COR-L47 (cell line): ENCODE measurements around the gene HADHB.
"Not testable (repeated sequence)": the region's sequence is repeated elsewhere in the genome, so short reads cannot be mapped to it uniquely, and the experiment has no call there.

Experiments
- DNase-seq: peaks from one replicate; lab custom pipeline; 2025; lab: John Stamatoyannopoulos, UW

HADHB gene

GRCh38 chr2:26298286-26298637 lies 53.5 kb downstream of the HADHB start:
- no peak for DNase-seq

- no peak for DNase-seq
Measured at GRCh38 chr2:26298638-26299393, 54.1 kb downstream of the HADHB start.

- no peak for DNase-seq
Measured at GRCh38 chr2:26299471-26300101, 54.8 kb downstream of the HADHB start.

- no peak for DNase-seq
Measured at GRCh38 chr2:26300234-26300925, 55.6 kb downstream of the HADHB start.

GRCh38 chr2:26302846-26303245 lies 58.1 kb downstream of the HADHB start:
- DNase-seq = no peak

- DNase-seq = not testable (repeated sequence)
Measured at GRCh38 chr2:26305094-26305493, 60.4 kb downstream of the HADHB start.

- DNase-seq = no peak
Measured at GRCh38 chr2:26305540-26305939, 60.8 kb downstream of the HADHB start.

- no peak for DNase-seq
Measured at GRCh38 chr2:26309921-26310320, 65.2 kb downstream of the HADHB start.

GRCh38 chr2:26312471-26312870 lies 67.7 kb downstream of the HADHB start:
- no peak for DNase-seq

GRCh38 chr2:26313446-26313845 lies 68.7 kb downstream of the HADHB start:
- DNase-seq = no peak

- DNase-seq = no peak
Measured at GRCh38 chr2:26314243-26314642, 69.5 kb downstream of the HADHB start.

GRCh38 chr2:26316041-26316440 lies 71.3 kb downstream of the HADHB start:
- no peak for DNase-seq

GRCh38 chr2:26316845-26317244 lies 72.1 kb downstream of the HADHB start:
- DNase-seq = no peak

GRCh38 chr2:26317377-26318105 lies 72.8 kb downstream of the HADHB start:
- DNase-seq = no peak

GRCh38 chr2:26318950-26319349 lies 74.2 kb downstream of the HADHB start:
- DNase-seq = no peak

- not testable (repeated sequence) for DNase-seq
Measured at GRCh38 chr2:26324479-26324878, 79.7 kb downstream of the HADHB start.

GRCh38 chr2:26324903-26325302 lies 80.2 kb downstream of the HADHB start:
- no peak for DNase-seq

- no peak for DNase-seq
Measured at GRCh38 chr2:26325851-26326250, 81.1 kb downstream of the HADHB start.

GRCh38 chr2:26326514-26326913 lies 81.8 kb downstream of the HADHB start:
- no peak for DNase-seq

- DNase-seq = no peak
Measured at GRCh38 chr2:26327291-26328272, 82.8 kb downstream of the HADHB start.

GRCh38 chr2:26329083-26329482 lies 84.3 kb downstream of the HADHB start:
- DNase-seq = not testable (repeated sequence)
